NCI-H1436 treated with DMSO at 0.1 percent for 48 hours (cell line): ENCODE measurements around the gene ZDHHC11B.

Experiments
- DNase-seq: peaks from one replicate; lab custom pipeline; 2025; lab: John Stamatoyannopoulos, UW

Gene ZDHHC11B

DNA sequence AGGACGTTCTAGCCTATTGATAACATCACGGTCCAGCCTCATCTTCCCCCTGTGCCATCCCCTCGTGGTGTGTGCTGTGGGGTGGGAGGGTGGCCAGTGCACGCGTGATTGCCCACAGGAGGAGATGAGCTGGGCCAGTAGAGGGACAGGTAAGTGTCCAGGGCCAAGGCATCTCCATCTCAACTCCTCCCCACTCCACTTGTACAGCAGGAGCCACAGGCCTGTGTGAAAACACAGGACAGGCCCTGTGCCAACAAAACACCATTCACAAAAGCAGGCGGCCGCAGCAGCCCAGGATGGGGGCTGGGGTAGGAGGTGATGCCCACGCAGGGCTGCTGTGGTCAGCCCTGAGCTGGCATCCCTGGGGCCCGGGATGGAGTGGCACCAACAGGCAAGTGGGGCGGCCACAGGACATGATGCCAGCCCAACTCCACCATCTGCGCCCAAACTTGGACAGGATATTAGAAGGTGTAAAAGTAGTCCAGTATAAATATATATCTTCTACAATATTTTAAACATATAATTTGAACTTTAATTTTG, 124.0 kb downstream of the ZDHHC11B start:
- no peak for DNase-seq
